GM18861 (cell line): ENCODE data around the gene APCDD1.
A peak's percentile ranks its signal among the peaks of the same experiment; 100 is the strongest.
"Not testable (repeated sequence)": the region's sequence is repeated elsewhere in the genome, so short reads cannot be mapped to it uniquely, and the experiment has no call there.

Experiments
- ATAC-seq: cut with Tn5 transposase; IDR thresholded peaks from one replicate; pipeline ENCODE4 v1.9.1; 2021; ENCODE audit not compliant: unreplicated experiment

APCDD1 gene

DNA sequence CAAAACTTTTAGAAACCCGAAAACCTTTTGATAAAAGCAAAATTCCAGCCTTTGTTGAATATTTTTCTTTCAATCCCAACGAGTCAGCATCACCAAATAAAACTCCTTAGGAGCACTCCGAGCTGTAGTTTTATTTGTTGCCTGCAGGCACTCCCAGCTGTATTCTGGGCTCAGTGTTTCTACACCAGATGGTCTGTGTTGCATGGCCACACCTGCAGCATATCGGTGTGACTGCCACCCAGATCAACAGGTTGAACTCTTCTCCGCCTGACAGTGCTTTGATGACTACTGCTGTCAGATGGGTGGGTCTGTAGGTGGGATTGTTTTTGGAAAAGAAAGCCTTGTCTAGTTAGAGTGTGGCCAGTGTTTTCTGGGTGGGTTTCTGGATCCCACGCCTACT lies 32.7 kb downstream of the APCDD1 start:
- no peak for ATAC-seq

DNA sequence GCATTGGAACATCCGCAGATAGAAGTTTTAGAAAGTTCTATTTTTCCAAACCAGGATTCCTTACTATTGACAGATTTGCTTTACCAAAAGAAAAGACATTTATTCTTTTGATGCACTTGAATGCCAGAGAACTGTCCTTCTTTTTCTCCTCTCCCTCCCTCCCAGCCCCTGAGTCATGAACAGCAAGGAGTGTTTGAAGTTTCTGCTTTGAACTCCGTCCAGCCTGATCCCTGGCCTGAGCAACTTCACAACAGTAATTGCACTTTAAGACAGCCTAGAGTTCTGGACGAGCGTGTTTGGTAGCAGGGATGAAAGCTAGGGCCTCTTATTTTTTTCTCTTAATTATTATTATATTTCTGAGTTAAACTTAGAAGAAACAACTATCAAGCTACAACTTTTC lies 33.6 kb downstream of the APCDD1 start:
- ATAC-seq = no peak

DNA sequence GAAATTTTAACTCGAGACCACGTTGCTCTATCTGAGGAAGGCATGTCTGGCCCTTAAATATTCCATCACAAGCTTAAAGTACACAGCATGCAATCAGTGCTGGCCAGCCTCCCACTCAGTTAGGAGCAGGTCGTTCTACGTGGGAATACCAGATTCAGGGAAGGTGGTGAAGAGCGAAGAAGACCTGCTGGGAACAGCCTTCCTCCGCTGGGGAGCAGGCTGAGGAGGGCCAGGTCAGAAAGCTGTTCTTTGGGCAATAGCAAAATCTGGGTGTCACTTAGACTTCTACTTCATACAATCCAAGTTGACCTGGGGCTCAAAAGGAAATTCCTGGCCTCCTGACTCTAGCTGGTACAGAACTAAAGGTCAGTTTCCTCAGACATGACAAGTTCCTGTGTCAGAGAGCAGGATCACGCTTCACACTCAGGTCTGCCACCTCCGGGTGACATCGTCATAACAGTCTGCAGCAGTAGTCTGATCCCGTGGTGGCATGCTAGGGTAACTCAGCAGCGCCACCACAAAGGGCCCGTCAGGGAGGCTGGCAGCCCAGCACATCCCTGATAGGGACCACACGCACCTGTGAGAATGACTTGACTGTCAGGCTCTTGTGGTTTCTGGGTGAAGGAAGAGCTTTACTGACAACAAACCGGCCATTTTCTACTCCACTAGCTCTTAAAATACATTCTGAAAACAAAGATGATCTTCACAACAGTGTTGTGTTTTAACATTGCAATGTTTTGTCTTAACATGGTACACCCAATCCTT lies 36.1 kb downstream of the APCDD1 start:
- peak; percentile 99 for ATAC-seq

DNA sequence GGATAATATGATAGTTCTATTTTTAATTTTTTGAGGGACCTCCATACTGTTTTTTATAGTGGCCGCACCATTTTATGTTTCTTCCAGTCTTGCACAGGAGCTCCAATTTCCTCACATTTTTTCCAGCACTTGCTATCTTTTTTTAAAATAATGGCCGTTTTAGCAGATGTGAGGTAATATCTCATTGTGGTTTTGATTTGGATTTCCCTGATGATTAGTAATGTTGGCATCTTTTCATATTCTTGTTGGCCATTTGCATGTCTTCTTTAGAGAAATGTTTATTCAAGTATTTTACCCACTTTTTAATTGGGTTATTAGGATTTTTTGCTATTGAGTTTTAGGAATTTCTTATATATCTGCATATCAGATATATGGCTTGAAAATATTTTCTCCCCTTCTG lies 41.5 kb downstream of the APCDD1 start:
- no peak for ATAC-seq

DNA sequence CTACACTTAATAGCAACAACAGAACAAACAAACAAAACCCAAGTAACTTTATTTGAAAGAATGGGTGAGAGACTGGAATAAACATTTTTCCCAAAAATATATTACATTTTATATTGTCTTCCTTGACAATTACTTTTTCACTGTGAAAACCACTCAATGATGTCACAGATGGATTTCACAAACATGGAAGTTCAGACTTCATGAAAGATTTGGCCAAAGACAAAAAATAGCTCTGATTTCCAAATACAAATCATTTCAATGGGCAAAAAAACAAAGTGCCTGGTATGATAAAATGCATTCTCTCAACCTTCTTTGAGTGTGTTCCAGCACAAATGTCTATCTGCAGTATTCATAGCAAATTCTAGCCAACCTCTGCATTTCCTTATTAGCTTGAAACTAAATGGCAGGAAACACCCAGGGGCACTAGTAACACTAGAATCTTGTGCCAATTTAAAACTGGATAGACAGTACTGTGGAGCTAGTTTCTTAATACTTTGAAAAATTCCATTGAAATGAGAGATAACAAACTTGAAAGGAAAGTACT lies 42.8 kb downstream of the APCDD1 start:
- no peak for ATAC-seq

DNA sequence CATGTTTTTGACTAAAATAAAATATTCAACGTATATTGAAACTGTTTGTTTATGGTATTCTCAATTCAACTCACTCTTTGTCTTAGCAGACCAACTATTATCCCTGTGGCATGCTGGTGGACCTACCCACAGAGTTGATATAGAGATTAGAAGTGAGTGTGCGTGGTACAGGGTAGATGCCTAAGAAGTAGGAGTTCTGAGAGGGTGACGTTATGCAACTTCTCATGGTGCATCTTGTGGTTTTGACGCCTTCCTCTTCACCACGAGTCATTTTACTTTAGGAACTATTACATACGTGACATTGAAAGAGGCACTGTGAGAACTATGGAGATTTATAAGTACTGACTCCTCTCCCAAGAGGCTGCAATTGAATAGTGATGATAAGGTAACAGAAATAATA lies 44.8 kb downstream of the APCDD1 start:
- ATAC-seq = no peak

DNA sequence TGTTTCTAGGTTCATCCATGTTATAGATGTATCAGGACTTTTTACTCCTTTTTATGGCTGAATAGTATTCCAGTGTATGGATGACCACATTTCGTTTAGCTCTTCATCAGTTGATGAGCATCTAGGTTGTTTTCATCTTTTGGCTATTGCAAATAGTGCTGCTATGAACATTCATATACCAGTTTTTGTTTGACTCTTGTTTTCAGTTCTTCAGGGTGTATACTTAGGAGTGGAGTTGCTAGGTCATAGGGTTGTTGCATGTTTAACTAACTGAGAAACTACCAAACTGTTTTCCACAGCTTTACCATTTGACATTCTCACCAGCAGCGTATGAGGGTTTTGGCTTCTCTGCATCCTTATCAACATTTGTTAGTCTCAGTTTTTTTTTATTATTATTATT lies 45.6 kb downstream of the APCDD1 start:
- ATAC-seq = no peak

DNA sequence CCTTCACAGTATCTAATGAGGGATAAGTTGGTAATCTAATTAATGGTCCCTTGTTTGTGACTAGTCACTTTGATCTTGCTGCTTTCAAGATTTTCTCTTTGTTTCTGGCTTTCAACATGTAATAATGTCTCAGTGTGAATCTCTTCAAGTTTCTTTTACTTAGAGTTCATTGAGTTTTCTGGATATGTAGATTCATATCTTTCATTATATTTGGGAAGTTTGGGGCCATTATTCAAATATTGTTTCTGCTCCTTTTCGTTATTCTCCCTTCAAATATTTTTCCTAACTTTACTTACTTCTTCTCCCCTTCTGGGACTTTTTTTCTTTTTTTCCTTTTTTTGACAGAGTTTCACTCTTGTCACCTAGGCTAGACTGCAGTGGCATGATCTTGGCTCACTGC lies 50.3 kb downstream of the APCDD1 start:
- no peak for ATAC-seq

DNA sequence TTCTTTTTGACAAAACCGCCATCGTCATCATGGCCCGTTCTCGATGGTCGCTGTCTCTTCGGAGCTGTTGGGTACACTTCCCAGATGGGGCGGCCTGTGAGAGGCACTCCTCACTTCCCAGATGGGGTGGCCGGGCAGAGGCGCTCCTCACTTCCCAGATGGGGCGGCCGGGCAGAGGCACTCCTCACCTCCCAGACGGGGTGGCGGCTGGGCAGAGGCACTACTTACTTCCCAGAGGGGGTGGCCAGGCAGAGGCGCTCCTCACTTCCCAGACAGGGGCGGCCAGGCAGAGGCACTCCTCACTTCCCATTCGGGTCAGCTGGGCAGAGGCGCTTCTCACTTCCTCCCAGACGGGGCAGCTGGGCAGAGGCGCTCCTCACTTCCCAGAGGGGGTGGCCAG lies 51.5 kb downstream of the APCDD1 start:
- ATAC-seq = not testable (repeated sequence)

DNA sequence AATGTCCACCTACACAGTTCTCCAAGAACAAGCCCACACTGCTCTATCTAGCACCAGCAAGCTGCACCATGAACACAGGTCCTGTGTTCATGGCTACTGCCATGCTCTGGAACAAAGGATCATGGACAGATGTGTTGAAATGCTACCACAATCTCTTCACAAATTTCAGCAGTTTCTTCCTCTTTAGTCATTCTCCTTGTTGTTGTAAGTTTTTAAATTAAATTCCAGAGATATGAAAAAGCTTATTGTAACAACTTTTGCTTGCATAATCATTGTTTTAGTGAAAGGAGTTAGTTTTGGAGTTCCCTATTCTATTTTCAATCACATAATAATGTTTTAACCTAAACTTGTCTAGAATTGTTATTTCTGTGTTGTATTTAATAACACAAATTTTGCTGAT lies 54.2 kb downstream of the APCDD1 start:
- ATAC-seq = no peak

DNA sequence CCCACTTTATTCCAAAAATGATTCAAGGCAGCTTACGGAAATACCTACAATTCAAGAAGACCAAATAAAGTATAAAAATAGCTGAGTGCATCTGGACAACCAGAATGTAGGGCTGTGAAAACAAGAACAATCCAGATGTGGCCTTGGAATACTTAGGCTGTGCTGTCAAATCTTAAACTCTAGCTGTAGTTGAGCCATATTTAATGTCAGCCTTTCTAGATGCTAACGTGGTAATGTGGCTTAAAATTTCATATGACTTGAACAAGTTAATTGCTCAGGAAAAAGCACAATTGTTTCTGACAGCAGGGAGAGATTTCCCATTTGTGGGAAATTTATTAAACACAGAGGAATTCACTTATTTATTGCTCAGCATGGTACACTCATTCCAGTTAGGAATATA lies 56.8 kb downstream of the APCDD1 start:
- no peak for ATAC-seq

DNA sequence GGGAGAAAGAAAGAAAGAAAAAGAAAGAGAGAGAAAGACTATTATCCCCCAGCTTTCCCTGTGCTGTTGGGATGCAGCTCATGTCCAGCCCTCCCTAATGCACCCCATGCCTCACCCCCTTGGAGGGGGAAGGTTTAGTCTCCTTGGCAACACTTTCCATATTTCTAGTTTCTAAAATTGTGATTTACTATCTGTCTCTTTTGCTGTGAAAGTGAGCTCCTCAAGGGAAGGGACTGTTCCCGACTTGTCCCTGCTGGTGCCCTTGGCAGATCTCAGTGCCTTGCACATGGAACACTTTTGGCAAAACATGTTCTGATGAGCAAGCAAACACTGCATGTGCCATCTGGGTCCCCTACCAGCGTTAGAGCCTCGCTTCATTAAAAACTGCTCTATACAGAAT lies 59.6 kb downstream of the APCDD1 start:
- no peak for ATAC-seq

DNA sequence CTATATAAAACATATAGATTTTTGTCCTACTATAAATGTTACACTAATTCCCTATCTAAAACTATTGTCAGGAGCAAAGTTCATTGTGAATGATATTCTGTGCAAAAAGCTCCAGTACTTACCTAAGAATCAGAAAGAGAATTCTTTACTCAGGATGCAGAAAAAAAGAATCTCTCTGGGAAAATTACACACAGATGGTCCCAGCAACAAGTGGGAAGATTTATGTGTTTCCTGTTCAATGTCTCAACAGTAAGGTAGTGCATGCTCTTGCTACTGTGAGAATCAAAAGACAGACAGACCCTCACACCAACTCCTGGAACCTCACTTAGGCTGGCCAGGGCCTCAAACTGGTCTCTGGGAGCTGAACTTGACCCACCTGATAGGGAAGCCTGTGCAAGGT lies 60.2 kb downstream of the APCDD1 start:
- no peak for ATAC-seq

DNA sequence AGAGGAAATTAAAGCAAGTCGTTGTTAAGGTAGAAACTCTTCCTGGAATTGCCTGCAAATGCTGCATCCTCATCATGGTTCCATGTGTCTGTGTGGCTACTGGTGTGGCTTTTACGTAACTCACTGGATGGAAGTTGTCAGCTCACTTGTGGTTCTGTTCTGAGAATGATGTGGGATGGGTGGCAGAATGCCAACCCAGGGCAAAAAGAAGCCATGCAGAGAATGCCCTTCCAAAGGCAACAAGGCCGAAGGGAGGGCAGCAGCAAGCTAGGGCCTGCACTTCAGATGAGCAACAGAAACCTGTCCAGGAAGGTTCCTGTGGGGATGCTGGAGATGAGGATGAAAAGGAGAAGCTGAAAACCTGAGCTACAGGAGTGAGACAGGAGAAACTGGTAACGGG lies 61.0 kb downstream of the APCDD1 start:
- ATAC-seq = no peak

DNA sequence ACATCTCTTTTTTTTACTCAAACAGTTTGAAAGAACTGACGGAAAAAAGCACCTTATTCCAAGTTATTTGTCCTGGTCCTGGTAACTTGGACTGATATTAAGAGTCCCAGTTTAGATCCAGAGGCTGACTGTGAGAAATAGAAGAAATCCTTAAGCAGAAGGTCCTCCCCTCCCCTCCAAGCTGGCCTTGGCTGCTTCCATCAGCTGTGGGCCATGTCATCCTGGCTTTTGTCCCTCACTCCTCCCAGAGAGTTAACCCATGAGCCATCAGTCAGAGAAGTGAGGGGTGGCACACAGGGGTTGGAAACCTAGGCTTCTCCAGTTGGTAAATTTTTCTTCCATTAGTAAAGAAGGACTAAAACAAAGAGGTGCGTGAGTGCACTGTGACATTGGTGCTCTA lies 61.6 kb downstream of the APCDD1 start:
- no peak for ATAC-seq

DNA sequence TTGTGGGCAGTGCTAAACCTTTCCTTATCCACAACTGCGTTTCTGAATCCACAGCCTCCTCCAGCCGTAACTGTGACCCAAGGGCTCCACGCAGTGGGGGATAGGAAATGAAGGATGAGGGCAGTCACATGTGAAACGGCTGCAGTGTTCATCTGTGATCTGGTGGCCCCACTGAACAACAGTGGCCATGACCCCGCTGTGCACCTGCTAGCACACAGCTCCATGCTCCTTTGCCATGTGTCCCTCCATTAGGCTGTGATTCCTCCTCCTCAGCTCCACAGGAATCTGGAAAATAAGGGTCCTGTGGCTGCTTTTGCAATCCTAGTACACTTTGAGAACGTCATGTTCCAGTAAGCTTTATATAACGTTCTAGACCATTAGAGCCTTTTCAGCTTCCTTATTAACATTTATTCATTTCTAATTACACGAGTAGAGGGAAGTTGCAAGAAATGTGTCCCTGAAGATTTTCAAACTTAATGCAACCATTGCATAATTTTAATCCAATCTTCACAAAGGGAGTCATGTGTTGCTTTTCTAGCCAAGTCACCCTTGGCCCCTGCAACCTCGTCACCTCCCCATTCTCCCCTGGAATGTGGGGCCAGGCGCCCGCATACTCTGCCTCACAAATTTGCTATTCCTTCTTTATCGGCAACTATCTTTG lies 64.3 kb downstream of the APCDD1 start:
- no peak for ATAC-seq

DNA sequence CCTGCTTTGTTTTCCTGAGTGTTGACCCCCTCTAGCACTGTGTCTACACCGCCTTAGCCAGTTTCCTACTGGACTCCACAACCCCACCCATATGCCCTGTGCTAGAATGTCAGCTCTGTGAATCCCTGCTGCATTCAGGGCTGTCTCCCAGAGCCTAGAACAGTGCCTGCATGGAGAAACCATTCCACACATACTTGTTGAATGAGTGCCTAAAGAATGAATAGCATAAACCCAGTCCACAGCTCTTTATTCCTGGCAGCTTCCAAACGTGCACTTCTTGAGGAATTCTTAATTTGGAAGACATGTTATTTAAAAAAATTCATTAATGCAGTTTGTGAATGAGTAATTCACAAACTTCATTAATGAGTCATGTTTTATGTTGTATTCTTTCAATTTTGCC lies 64.9 kb downstream of the APCDD1 start:
- ATAC-seq = no peak

DNA sequence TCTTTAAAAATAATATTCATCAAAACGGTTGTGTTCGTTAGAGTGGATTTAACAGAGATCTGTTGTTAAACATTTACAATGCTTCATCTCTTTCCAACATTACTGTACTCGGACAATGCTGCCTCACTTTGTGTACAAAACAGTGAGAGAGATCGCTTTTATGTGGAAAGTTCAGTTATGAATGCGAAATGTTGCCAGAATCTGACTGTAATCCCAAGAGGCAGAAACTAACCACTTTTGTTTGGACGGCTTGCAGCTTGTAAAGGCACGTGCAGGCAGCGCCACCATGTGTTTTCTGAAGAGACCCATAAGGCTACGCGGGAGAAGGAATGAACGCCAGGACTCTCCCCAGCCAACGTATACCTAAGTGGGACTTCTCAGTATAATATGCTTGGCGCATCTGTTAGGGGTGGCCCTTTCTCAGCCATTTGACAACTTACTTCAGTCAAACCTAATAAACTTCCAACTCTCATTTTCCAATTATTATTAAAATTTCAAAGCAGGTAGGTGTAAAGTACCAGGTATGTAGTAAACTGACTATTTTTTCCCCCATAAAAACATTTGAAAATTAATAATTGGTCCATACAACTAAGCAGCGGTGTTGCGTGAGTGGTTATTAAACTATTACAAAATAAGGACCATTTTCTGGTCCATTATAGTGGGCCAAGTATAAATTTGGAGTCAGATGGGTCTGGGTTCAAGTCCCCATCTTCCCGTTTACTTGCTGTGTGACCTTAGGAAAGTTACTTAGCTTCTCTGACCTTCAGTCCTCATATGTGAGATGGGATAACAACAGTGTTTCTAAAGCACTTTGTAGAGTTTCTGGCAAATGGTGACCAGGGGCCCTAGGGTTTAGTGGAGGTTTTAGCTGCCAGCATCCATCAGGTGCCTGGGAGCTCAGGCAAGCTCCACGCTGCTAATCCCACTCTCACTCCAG lies 65.8 kb downstream of the APCDD1 start:
- ATAC-seq = peak; percentile 81

DNA sequence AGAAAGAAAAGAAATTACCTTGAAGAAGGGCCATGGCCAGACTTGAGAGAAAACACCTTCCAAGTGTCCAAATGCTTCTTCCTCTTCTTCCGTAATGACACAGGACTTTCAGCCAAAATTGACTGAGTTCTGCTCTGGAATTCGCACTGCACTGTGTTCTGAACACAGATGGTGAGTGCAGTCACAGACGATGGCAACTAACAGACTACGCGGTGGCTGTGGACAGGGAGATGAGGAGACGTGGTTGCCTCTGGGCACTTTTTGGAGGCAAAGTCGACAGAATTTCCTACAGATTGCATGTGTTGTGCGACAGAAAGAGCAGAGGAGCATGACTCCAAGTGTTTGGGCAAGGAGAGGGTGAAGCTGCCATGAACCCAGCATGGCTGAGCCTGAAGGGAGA lies 67.1 kb downstream of the APCDD1 start:
- no peak for ATAC-seq

DNA sequence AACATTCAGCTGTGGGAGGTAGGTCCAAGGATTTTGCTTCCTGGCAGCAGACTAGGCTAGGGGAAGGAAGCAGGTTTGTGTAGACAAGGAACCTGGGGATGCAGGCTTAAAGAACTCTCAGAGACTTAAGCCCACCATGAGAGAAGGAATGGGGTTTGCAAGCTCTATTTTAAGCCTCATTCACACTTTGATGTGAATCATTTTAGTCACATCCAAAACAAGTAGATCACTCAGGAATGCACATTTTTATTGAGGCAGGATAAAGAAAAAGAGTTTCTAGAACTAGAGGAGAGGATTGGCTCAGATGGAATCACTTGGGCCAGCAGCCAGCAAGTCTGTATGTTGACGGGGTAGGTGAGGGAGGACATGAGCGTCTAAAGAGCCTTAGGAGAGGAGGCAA lies 68.1 kb downstream of the APCDD1 start:
- no peak for ATAC-seq

DNA sequence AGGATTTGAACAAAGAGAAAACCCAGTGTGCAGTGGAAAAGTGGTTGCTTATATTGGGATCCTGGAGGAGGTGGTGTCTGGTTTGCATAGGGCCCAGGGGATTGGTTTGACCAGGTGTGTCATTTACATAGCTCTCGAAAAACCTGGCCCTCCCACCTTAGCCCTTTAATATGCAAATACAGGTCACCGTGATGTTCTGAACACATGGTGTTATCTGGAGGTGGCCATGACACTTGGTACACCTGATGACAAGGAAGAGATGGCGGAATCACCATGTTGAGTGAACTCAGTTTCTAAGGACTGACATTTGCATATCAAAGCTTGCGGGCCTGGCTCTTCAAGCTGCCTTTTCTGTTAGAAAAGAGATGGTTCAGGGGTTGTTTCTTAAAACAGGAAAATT lies 69.1 kb downstream of the APCDD1 start:
- ATAC-seq = no peak
